IMR-90 (cell line): ENCODE data around the gene EML6.

ENCODE experiments used
- BHLHE40 ChIP-seq: fragments of 150-350 bp; IDR thresholded peaks from 2 replicates; pipeline ENCODE4 v1.6.1; 2016; ENCODE audit warnings: mild to moderate bottlenecking, low read depth, low read length
- CEBPB ChIP-seq: IDR thresholded peaks from 2 replicates; pipeline ENCODE4 v1.6.1; 2012; ENCODE audit warnings: low read depth, low read length, improper control_type of control experiment
- CHD1 ChIP-seq: IDR thresholded peaks from 2 replicates; pipeline ENCODE4 v1.6.1; 2012; ENCODE audit warnings: low read depth, low read length, improper control_type of control experiment
- ELK1 ChIP-seq: fragments of 150-350 bp; IDR thresholded peaks from 2 replicates; pipeline ENCODE4 v1.6.1; 2016; ENCODE audit warnings: low read depth, mild to moderate bottlenecking, low read length, moderate library complexity, borderline replicate concordance
- FOS ChIP-seq: fragments of 150-350 bp; IDR thresholded peaks from 2 replicates; pipeline ENCODE4 v1.6.1; 2016; ENCODE audit warnings: low read depth, low read length
- MAFK ChIP-seq: IDR thresholded peaks from 2 replicates; pipeline ENCODE4 v1.6.1; 2012; ENCODE audit warnings: low read depth, low read length, improper control_type of control experiment
- MAZ ChIP-seq: IDR thresholded peaks from 2 replicates; pipeline ENCODE4 v1.6.1; 2012; ENCODE audit warnings: low read depth, mild to moderate bottlenecking, low read length, improper control_type of control experiment, moderate library complexity, borderline replicate concordance
- MXI1 ChIP-seq: IDR thresholded peaks from 2 replicates; pipeline ENCODE4 v1.6.1; 2012; ENCODE audit warnings: low read depth, mild to moderate bottlenecking, low read length, moderate library complexity, borderline replicate concordance
- POLR2A ChIP-seq: IDR thresholded peaks from 2 replicates; pipeline ENCODE4 v1.6.1; 2012; ENCODE audit warnings: mild to moderate bottlenecking, low read depth, low read length
- RAD21 ChIP-seq: IDR thresholded peaks from 2 replicates; pipeline ENCODE4 v1.6.1; 2012; ENCODE audit warnings: low read length, improper control_type of control experiment
- RCOR1 ChIP-seq: IDR thresholded peaks from 2 replicates; pipeline ENCODE4 v1.6.1; 2012; ENCODE audit warnings: mild to moderate bottlenecking, low read length, improper control_type of control experiment; ENCODE audit not compliant: insufficient replicate concordance
- RFX5 ChIP-seq: IDR thresholded peaks from 2 replicates; pipeline ENCODE4 v1.8.0; 2012; ENCODE audit warnings: low read depth, mild to moderate bottlenecking, low read length, moderate library complexity
- TF ChIP-seq, protein P1 (sequence below): conservative IDR thresholded peaks from 2 replicates; pipeline ENCODE4 v1.5.1; 2012; ENCODE audit warnings: mild to moderate bottlenecking, low read depth, low read length, improper control_type of control experiment

- TF ChIP-seq POLR2A: no peak
- TF ChIP-seq, protein P1, sequence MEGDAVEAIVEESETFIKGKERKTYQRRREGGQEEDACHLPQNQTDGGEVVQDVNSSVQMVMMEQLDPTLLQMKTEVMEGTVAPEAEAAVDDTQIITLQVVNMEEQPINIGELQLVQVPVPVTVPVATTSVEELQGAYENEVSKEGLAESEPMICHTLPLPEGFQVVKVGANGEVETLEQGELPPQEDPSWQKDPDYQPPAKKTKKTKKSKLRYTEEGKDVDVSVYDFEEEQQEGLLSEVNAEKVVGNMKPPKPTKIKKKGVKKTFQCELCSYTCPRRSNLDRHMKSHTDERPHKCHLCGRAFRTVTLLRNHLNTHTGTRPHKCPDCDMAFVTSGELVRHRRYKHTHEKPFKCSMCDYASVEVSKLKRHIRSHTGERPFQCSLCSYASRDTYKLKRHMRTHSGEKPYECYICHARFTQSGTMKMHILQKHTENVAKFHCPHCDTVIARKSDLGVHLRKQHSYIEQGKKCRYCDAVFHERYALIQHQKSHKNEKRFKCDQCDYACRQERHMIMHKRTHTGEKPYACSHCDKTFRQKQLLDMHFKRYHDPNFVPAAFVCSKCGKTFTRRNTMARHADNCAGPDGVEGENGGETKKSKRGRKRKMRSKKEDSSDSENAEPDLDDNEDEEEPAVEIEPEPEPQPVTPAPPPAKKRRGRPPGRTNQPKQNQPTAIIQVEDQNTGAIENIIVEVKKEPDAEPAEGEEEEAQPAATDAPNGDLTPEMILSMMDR: no peak
- TF ChIP-seq MAZ: no peak
- no peak for TF ChIP-seq CEBPB
- no peak for TF ChIP-seq RFX5
- no peak for TF ChIP-seq CHD1
- no peak for TF ChIP-seq MAFK
- no peak for TF ChIP-seq BHLHE40
- no peak for TF ChIP-seq FOS
- TF ChIP-seq ELK1: no peak
- TF ChIP-seq MXI1: no peak
- no peak for TF ChIP-seq RAD21
- TF ChIP-seq RCOR1: no peak
These were observed 226.0 kb downstream of the EML6 start for GRCh38 chr2:54949431-54949830.
